Mononuclear cell (primary cell): Measurements from ENCODE around the gene IKZF1. TPM values are rescaled to one million over a fixed set of nuclear protein-coding genes. Genes with fewer than 3 reads are reported as not detected.

Experiments used
- H3K27me3 ChIP-seq: 2 replicates; pipeline ENCODE4 v1.6.0; 2011; ENCODE audit warnings: low read length, control low read depth; ENCODE audit not compliant: insufficient read depth
- H3K4me1 ChIP-seq: 2 replicates; pipeline ENCODE4 v1.5.1; 2011; ENCODE audit warnings: mild to moderate bottlenecking, low read length, control low read depth; ENCODE audit not compliant: insufficient read depth
- H3K4me3 ChIP-seq: 2 replicates; pipeline ENCODE4 v1.5.1; 2011; ENCODE audit warnings: mild to moderate bottlenecking, low read length, moderate library complexity
- H3K9me3 ChIP-seq: 2 replicates; pipeline ENCODE4 v1.5.1; 2011; ENCODE audit warnings: low read depth, mild to moderate bottlenecking, control low read depth, low read length
- total RNA-seq: library from RNA; depleted of rRNA; stranded (reverse); fragments of >200 nt; gene quantifications from one replicate; pipeline ENCODE4 v1.2.3, GENCODE V29; 2012

IKZF1 gene
- total RNA-seq, 1 donor, result 231 TPM

DNA sequence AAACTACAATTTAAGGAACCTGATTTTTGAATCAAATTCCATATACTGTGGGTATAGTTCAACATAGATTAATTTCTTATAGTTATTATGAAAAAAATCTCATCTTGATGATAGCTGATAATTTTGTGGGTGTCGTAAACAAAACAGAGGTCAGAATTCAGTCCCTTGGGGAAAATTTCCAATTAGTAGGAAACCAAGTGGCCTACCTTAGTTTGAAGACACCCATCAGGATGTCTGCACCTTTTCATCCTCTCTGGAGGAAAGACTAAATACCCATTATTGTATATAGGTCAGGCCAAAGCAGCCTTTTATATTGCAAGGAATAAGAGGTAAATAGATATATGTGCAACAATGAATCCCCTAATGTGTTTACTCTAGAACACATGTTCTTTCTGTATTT is 6.4 kb downstream of the IKZF1 start:
- Histone ChIP-seq H3K4me1 (peaks cover 81% of the 10 kb centered on the region), H3K4me3 (peak overlapping the region; percentile 20), H3K9me3 (no peaks in the 10 kb centered on the region), H3K27me3 (no peaks in the 10 kb centered on the region)

DNA sequence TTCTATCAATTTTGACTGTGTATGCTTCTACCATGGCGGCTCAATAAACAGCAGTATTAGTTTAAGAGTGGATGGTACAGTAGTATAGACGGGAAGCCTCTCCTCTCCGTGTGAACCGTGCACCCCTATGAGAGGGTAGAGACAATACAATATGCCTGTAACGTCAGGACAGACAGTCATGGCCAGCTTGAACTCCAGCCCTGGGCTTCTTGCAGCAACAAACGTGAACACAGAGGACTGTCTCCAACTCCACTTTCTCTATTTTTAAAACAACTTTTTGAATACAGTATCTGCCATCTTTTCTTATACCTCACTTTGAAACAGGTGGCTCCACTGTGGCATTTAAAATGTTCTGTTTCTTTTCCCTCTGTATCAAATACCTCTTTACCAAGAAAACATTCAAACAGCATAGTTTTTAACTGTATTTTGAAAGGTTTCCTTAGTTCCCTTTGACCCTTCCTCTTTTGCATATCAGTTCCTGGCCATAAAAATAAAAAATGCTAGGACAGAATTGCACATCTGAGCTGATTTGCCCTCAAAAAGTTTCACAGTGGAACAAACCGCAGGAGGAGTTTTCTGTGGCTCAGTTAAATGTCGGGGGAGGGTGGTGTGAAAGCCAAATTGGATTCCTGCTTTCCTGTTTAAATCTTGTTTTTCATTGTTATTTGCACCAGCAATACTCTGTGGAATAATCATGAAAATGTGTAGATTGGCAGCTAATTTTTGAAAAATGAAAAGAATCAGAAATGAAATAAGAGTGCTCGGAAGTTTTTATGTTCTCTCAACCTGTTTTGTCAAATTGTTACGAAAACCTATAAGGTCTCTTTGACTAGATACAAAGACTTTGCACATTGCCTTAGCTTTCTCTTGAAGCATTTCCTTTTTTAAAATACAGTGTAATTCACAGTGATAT is 8.0 kb downstream of the IKZF1 start:
- Histone ChIP-seq H3K27me3 (no peaks in the 10 kb centered on the region), H3K4me1 (peaks cover 92% of the 10 kb centered on the region), H3K9me3 (no peaks in the 10 kb centered on the region), H3K4me3 (no peak overlapping the region)

DNA sequence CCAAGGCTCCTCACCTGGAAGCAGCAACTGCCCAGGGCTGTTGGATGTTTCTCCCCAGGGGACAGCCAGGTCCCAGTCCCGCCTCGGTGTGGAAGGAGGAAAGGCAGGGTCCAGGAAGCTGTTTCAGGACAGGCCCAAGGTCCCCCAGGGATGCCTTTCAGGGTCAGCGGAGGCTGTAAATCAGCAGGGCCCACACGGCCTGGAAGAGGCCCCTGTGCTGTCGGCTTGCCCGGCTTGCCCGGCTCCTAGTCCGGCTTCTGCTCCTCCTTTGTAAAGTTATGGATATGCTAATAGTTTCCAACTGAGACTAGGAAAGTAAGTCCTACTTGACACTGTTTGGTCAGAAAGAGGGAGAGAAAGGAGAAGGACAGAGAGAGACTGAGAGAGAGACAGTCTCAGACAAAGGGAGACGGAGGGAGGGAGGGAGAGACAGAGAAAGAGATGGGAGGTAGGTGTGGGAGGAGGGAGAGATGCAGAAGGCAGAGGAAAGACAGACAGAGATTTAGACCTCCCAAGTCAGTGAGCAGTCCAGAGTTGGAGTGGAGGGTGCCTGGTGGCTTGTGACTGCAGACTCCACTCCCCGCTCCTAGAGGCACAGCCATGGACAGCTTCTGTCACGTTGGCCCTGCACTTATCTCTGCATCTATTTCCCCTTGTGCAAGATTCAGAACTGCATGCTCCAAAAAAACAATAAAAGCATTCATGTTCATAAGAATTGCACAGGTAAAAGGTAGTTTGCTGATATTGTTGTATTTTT is 10.5 kb downstream of the IKZF1 start:
- Histone ChIP-seq H3K27me3 (no peaks in the 10 kb centered on the region), H3K4me1 (peaks cover 93% of the 10 kb centered on the region), H3K9me3 (no peaks in the 10 kb centered on the region), H3K4me3 (no peak overlapping the region)

DNA sequence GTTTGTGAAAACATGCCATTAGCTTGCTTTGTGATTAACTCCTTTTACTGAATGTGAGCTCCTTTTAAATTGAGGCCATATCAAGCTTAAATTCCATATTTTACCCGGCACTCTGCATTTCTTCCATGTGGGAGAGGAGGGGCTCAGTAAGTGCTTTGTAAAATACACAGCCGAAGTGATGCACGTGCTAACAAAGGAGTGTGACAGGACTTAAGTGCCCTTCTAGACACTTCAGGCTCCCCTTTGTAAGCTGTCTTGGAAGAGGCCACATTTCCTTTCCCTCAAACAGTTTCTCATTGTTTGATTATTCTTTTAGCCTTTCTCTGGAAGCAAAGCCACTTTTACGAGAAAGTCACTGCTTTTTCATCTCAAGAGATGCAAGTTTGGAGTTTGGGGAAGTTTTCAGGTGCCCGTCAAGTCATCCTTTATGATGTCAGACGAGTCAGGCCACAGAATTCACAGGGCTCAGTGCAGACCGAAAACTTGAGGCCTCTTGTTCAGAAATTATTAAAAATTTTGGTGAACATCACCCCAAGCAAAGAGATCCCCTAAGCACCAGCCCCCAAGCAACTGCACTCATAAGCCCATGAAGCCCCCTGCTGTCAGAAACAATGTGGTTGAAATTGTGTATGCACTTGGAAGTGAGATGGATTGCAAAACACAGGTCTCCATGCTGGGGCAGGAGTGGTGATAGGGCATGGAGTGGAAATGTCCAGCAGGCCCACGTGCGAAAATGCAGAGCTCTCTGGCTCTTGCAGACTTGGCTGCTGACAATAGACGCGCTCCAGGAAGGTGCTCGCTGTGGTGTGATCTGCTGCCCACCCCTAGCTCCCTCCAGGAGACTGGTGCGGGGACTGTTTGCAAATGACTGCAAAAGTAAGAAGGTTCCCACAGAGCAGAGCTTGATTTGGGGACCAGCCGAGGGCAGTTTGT is 11.5 kb downstream of the IKZF1 start:
- no peaks in the 10 kb centered on the region for H3K9me3 ChIP-seq
- no peaks in the 10 kb centered on the region for H3K27me3 ChIP-seq
- H3K4me3 ChIP-seq, result no peak overlapping the region
- H3K4me1 ChIP-seq, result peaks cover 86% of the 10 kb centered on the region

DNA sequence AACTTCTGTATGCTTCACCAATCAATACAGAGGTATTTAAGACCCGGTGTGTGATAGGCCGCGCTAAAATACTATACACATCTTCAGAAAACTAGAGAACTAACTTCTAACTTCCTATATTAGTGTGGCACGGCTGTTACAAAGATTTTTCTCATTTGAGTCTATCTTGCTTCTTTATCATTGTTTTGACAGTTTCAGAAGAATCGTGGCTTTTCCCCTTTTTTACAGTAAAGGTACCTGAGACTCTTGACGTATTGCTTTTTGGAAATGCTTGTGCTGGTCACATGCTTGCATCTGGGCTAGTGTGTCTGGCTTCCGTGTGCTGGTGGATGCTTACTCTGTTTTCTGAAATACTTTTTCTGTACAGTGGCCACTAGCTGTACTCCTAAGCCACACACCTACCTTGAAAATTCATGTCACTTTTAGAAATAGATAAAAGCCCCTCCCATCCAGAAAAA is 12.7 kb downstream of the IKZF1 start:
- H3K4me3 ChIP-seq, result no peak overlapping the region
- H3K4me1 ChIP-seq, result peaks cover 86% of the 10 kb centered on the region
- no peaks in the 10 kb centered on the region for H3K9me3 ChIP-seq
- no peaks in the 10 kb centered on the region for H3K27me3 ChIP-seq

DNA sequence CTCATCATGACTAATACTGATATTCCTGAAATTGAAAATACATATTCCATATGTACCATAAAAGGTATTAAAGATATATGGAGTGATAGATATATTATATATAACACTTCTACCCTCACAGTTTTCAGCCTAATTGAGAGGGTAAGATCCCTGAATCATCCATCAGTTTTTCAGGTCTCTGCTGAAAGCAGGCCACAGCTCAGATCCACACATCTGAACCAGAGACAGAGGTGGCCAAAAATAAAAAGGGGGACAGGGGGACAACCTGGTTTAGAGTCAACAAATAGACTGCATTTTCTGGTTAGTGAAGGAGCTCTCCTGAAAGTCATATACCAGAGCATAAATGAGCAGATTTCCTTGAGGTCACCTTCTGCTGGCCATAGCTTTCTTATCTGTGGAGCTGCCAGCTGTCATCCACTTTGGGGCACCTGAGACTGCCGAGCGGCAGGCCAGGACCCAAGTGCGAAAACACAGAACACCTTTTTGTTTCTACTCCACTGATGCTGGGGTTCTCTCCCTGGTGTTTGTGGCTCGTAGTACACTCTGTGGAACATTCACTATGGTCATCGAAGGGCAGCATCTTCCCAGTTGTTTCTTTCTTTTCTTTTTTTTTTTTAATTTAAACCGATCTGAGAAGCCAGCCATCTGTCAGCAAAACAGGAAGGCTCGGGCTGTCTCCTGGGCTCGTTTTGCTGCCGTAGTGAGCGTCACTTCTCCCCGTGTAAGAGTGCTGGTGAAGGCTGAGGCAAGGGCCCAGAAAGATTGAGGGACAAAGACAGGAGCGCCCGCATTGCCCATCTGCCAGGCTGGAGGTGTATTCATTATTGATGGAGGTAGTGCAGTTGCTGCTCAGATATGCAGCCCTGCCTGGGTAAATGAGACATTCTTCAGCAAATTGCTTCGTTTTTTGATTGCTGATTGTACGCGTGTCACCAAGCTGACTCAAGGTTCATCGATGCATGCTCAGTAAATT is 13.5 kb downstream of the IKZF1 start:
- no peak overlapping the region for H3K4me3 ChIP-seq
- H3K9me3 ChIP-seq, result no peaks in the 10 kb centered on the region
- no peaks in the 10 kb centered on the region for H3K27me3 ChIP-seq
- peaks cover 85% of the 10 kb centered on the region for H3K4me1 ChIP-seq

DNA sequence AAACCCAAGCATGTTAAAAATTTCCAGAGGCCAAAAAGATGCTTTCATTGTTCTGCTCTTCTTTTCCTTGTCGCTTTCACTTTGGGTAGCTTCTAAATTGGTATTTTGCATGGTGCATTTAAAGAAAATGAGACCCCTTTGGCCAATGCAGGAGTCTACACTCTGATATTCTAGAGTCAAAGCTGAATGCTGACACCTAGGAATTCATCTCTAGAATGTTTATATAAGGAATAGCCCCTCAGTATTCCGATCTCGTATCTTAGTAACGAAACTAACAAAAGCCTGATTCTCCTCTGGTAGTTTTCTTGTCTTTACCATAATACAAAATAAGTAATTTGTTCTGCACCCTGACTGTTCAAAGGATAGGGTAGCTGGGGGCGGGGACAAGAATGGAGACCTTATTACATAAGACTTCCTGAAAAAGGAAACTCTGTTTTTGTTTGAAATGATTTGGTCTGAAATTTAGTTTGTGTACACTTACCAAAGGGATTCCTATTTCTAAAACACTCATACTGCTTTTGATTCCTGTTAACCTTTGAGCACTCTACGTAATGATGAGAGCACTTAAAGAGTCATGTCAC is 17.1 kb downstream of the IKZF1 start:
- no peak overlapping the region for H3K4me3 ChIP-seq
- peaks cover 65% of the 10 kb centered on the region for H3K4me1 ChIP-seq

DNA sequence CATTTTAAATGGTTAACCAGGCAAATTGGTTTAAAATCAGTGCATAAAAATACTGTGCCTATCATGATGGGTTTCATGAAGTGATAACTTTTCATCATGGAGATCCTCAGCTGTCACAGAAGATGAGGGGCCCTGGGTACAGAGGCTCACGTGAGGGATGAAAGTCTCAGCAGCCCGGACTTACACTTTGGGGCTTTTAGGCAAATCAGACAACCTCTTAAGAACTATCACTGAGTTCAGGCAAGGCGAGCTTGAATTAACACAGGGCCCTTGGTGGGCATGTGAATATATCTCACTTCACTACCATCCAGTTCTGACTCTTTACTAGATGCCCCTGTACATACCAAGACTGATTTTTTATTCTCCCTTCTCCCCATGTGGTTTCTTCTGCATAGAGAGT is 19.6 kb downstream of the IKZF1 start:
- Histone ChIP-seq H3K9me3 (no peaks in the 10 kb centered on the region), H3K4me3 (no peak overlapping the region), H3K27me3 (no peaks in the 10 kb centered on the region), H3K4me1 (peaks cover 59% of the 10 kb centered on the region)

More for the DNA sequence above, 17.1 kb downstream of the IKZF1 start:
- H3K9me3 ChIP-seq, result no peaks in the 10 kb centered on the region
- H3K27me3 ChIP-seq, result no peaks in the 10 kb centered on the region

DNA sequence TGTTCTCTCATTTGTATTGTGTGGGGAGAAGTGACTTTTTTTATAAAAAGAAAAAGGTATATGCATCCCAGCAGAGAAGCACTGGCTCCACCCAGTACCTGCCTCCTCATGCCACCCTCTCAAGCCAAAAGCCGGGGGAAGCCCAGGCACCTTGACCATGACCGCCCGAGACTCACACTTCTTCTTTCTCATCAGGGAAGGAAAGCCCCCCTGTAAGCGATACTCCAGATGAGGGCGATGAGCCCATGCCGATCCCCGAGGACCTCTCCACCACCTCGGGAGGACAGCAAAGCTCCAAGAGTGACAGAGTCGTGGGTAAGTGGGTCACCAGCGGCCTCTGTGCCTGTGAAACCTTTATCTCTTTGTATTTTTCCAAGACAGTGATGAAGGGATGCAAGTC is 22.9 kb downstream of the IKZF1 start:
- H3K9me3 ChIP-seq, result no peaks in the 10 kb centered on the region
- no peaks in the 10 kb centered on the region for H3K27me3 ChIP-seq
- peaks cover 66% of the 10 kb centered on the region for H3K4me1 ChIP-seq
- no peak overlapping the region for H3K4me3 ChIP-seq

DNA sequence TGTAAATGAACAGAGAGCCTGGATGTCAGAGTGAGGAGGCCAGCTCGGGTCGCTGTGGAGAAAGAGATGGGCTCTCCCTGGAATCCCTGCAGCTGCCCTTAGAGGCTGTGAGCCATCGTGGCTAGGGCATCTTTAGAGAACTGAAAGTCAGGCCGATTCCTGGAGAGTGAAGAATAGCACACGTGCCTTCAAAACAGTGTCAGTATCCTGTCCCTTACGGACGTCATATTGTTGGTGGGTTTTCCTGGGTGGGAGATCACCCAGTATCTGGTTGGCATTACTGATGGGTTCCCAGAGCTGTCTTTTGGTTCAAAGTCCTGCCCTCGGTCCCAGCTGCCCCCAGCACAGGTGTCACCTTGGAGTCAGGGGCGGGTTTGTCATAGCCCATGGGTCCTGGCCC is 25.3 kb downstream of the IKZF1 start:
- no peaks in the 10 kb centered on the region for H3K27me3 ChIP-seq
- no peaks in the 10 kb centered on the region for H3K9me3 ChIP-seq
- H3K4me3 ChIP-seq, result no peak overlapping the region
- H3K4me1 ChIP-seq, result peaks cover 73% of the 10 kb centered on the region

DNA sequence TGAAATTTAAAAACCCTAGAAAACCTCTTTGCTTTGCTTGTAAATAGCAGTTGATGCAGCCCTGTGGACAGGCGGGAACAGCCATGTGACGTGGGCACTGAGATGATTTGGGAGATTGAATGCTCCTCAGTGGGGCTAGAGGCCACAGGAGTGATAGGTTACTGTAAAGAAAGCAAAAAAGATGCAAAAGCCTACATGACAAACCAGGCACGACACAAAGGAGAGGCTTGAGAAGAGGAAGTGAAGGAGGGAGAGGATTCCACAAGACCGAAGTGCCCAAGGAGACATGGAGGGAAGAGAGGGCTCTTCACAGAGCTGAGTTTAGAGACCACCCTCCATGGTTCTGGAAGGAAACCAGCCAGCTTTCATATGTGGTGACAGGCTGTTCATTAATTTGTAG is 25.7 kb downstream of the IKZF1 start:
- Histone ChIP-seq H3K9me3 (no peaks in the 10 kb centered on the region), H3K4me3 (no peak overlapping the region), H3K27me3 (no peaks in the 10 kb centered on the region), H3K4me1 (peaks cover 76% of the 10 kb centered on the region)

DNA sequence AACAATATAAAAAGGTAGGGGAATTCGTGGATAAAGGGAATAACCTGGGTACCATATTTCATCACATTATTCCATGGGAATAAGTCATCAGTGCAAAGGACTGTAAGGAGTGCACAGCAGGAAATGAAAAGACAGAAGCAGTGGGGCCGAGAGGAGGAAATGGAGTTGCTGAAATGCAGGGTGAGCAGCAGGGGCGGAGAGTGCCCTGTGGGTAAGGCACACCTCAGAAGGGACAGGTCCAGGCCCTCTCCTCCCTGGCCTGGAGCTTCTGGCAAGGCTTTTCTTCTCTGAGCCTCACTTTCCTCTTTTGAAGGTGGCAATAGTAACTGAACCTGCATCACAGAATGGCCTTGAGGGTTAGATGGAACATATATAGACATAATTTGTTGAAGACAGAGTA is 26.2 kb downstream of the IKZF1 start:
- H3K4me3 ChIP-seq, result no peak overlapping the region
- H3K27me3 ChIP-seq, result no peaks in the 10 kb centered on the region

DNA sequence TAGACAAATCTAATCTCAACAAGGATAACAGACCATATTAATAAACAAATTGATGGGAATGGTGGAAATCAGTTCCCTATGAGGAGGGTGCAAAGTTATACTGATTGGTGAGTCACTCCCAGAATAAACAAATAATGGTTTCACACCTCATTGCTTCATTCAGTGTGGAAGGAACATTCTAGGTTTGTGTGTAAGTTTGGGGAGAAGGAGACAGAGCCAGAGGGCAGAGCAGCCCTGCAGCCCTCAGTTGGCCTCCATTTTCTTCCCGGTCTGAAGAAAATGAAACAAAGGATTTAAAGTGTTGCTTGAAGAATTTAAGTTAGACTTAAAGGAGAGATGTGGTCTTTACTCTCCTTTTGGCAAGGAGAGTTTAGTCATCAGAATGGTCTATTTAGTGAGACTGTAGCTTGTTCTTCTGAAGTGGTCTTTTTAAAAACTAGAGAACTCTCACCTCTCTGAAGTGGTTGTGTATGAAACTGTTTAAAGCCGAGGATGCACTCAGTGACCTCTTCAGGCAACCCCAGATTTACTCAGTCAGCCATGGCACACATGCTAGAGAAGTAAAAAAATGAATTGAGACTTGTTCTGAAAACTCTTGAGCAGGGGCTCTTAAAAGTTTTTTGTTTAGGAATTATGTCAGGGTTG is 27.2 kb downstream of the IKZF1 start:
- Histone ChIP-seq H3K4me1 (peaks cover 87% of the 10 kb centered on the region), H3K4me3 (no peak overlapping the region), H3K9me3 (no peaks in the 10 kb centered on the region), H3K27me3 (no peaks in the 10 kb centered on the region)

More for the DNA sequence above, 26.2 kb downstream of the IKZF1 start:
- H3K9me3 ChIP-seq, result no peaks in the 10 kb centered on the region
- H3K4me1 ChIP-seq, result peaks cover 77% of the 10 kb centered on the region
